ENCODE data around the gene SQSTM1. TPM values are rescaled to one million over a fixed set of nuclear protein-coding genes. Genes with fewer than 3 reads are reported as not detected.
"Not testable (repeated sequence)": the region's sequence is repeated elsewhere in the genome, so short reads cannot be mapped to it uniquely, and the experiment has no call there.

The SQSTM1 gene
- total RNA-seq, 1 experiment from 2014 or later = 132 TPM

- DNase-seq (ENCODE audit: low read depth) = no peak
Measured at GRCh38 chr5:179824745-179825112, 4.0 kb downstream of the SQSTM1 start.

GRCh38 chr5:179825655-179826182, 5.0 kb downstream of the SQSTM1 start:
- DNase-seq (ENCODE audit: low read depth) = no peak

GRCh38 chr5:179827680-179828079, 7.0 kb downstream of the SQSTM1 start:
- DNase-seq (ENCODE audit: low read depth) = peak; percentile 70

GRCh38 chr5:179828756-179829421, 8.2 kb downstream of the SQSTM1 start:
- no peak for DNase-seq (ENCODE audit: low read depth)

- DNase-seq (ENCODE audit: low read depth) = no peak
Measured at GRCh38 chr5:179829732-179830435, 9.2 kb downstream of the SQSTM1 start.

GRCh38 chr5:179830818-179831468, 10.2 kb downstream of the SQSTM1 start:
- DNase-seq (ENCODE audit: low read depth) = no peak

DNA sequence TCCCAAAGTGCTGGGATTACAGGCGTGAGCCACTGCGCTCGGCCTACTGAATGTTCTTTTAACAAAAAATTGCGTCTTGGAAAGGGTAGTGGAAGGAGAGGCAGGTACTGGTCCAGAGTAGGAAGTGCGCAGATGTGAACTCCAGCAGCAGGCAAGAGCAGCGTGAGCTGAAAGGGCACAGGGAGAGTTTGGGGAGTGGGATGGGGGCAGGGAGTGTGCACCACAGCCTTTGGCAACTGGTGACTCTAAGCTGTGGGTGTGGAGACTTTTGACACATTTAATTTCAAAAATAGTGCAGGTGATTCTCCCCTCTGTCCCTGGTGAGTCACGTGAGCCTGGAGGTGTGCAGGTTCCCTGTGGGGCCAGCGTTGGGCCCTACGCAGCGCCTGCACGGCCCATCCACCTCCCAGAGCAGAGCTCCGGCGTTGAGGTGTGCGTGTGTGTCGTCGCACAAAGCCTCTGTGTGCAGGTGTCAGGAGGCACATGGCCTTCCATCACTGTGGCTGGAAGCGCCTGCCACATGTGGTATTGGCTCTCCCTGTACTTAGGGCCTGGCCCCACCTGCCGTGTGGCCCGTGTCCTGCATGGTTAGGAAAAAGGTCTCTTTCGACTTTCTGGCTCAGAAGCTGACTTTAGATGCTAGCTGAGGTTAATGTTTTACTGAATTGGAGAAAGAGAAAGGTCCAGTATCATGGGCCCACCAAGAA, 11.5 kb downstream of the SQSTM1 start:
- no peak for DNase-seq (ENCODE audit: low read depth)

- DNase-seq (ENCODE audit: low read depth) = no peak
Measured at GRCh38 chr5:179833056-179833708, 12.5 kb downstream of the SQSTM1 start.

DNA sequence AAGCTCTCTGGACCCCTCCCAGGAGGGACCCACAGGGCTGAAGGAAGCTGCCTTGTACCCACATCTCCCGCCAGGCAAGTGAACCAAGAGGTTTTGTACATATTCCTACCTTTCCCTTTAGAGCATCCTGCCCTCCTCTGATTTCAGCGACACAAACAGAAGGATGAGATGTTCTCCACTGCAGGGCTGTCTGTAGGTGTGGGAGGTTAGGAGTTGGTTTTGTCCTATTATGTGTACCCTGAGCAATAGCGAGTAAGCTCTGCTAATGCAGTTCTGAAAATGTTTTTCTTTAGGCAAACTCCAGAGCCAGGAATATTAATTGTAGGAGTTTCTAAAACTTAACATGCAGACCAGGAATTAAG, 13.0 kb downstream of the SQSTM1 start:
- no peak for DNase-seq (ENCODE audit: low read depth)

DNA sequence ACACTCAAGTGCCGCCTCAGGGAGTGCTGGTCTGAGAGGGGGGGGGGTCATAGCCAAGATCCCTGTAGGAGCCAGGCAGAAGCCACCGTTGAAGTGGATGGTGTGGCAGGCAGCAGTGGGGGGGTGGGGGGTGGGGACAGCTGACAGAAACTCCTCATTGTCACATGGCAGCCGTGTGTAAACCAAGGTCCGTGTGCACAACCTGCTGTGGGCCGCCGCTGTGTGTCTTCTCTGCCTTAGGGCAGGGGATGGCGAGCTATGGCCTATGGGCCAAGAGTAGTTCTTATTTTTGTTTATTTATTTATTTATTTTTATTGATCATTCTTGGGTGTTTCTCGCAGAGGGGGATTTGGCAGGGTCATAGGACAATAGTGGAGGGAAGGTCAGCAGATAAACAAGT, 13.4 kb downstream of the SQSTM1 start:
- DNase-seq (ENCODE audit: low read depth) = no peak

DNA sequence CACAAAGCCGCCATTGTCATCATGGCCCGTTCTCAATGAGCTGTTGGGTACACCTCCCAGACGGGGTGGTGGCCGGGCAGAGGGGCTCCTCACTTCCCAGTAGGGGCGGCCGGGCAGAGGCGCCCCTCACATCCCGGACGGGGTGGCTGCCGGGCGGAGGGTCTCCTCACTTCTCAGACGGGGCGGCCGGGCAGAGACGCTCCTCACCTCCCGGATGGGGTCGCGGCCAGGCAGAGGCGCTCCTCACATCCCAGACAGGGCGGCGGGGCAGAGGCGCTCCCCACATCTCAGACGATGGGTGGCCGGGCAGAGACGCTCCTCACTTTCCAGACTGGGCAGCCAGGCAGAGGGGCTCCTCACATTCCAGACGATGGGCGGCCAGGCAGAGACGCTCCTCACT, 14.2 kb downstream of the SQSTM1 start:
- not testable (repeated sequence) for DNase-seq (ENCODE audit: low read depth)

- peak; percentile 57 for DNase-seq (ENCODE audit: low read depth)
Measured at GRCh38 chr5:179836225-179837019, 15.7 kb downstream of the SQSTM1 start.

- DNase-seq (ENCODE audit: low read depth) = no peak
Measured at GRCh38 chr5:179837076-179838011, 16.6 kb downstream of the SQSTM1 start.

- DNase-seq (ENCODE audit: low read depth) = no peak
Measured at GRCh38 chr5:179839328-179840256, 18.9 kb downstream of the SQSTM1 start.

DNA sequence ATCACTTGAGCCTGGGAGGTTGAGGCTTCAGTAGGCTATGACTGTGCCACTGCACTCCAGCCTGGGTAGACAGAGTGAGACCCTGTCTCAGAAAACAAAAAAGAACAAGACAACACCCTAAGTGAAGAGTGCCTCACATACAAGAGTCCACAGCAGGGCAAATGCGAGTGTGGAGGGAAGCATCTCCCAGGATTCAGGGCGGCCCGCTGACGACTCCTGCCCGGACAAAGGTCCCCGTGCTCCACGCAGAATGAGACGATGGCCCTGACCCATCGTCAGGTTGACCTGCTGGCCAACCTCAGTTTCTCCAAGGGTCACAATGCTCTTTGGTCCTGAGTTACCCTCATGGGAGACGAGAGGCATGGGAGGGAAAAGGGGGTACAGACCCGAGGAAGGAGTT, 19.6 kb downstream of the SQSTM1 start:
- DNase-seq (ENCODE audit: low read depth) = no peak

DNA sequence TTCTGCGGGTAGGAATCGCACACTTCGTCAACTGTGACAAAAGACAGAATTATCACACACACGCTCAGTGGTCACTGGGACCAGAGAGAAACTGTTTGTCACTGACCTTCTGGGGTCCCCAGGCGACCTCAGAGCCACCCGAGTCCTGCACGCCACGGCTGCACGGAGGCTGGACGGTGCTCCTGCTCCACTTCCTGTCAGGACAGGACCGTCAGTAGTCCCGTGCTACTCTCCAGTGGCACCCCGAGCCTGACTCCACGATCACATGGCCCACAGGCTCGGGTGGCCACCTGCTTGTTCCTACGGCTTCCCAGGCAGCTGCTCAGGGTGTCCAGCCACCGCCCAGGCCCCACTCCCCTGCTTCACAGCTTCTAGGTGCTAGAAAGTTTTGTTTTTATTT, 20.1 kb downstream of the SQSTM1 start:
- no peak for DNase-seq (ENCODE audit: low read depth)

GRCh38 chr5:179841621-179842020, 20.9 kb downstream of the SQSTM1 start:
- DNase-seq (ENCODE audit: low read depth) = no peak

DNA sequence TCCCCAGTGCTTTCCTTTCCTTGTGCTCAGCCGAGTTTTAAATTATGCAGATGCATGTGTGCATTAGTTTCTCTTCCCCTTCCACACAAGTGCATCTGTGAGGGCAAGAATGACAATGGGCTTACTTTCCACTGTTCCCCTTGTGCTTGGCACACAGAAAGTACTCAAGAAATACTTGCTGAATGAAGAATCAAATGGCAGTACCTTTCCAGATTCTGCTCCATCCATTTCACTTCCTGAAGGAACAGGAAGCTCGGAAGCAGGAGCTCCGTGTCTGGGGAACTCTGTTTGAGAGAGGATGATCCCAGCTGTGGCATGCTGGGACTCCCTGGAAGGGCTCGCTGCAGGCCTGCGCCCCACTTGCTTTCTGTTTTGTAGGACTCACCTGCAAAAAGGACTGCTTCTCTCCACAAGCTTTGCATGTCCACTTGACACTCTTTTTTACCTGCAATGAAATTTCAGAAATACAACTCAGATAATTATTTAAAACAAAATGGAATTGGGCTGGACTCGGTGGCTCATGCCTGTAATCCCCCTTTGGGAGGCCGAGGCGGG, 32.4 kb downstream of the SQSTM1 start:
- DNase-seq (ENCODE audit: low read depth) = no peak
